Endothelial cell of umbilical vein (primary cell): ENCODE data around the gene PDK2. TPM values are rescaled to one million over a fixed set of nuclear protein-coding genes. Genes with fewer than 3 reads are reported as not detected.

Experiments
- BruUV-seq: library from RNA; stranded (reverse); fragments of 400-500 nt; replicated peaks from 2 replicates; lab custom pipeline; 2021; lab: Mats Ljungman, UMichigan
- CTCF ChIA-PET: fragments of 300-600, 350-600 bp; sonication (Branson Sonifier 250); formaldehyde crosslinking; loops from one replicate; lab custom pipeline; 2021; ENCODE audit warnings: antibody characterized with exemption, inconsistent platforms; lab: Charles Lee
- POLR2A ChIA-PET: fragments of 300-600, 350-600 bp; sonication (Branson Sonifier 250); formaldehyde crosslinking; loops from one replicate; lab custom pipeline; 2021; ENCODE audit warnings: antibody characterized with exemption, inconsistent platforms; lab: Charles Lee
- DNase-seq: peaks from one replicate; pipeline ENCODE4 v3.0.0-alpha.2; 2011; ENCODE audit warnings: low read depth, low spot score
- FAIRE-seq: peaks from 2 replicates; lab custom pipeline; 2011; peaks lifted over from hg19 to GRCh38; lab: Jason Lieb, UNC
- H2AFZ ChIP-seq: 2 replicates; pipeline ENCODE4 v1.6.0; 2012; ENCODE audit warnings: low read depth, low read length, control low read depth, inconsistent platforms
- H3K27ac ChIP-seq: 2 replicates; pipeline ENCODE4 v1.5.1; 2011; ENCODE audit warnings: low read depth, mild to moderate bottlenecking, control low read depth, low read length, moderate library complexity; ENCODE audit not compliant: insufficient read depth
- H3K27me3 ChIP-seq, 2 experiments: 2 replicates each; pipeline versions ENCODE4 v1.6.0 to v1.6.1; 2011; ENCODE audit warnings: low read length in 2 of 2, mixed read lengths in 1 of 2; ENCODE audit not compliant: control insufficient read depth in 2 of 2, insufficient read depth in 2 of 2
- H3K36me3 ChIP-seq, 2 experiments: 2 replicates in 1 of 2; 3 replicates in 1 of 2; pipeline ENCODE4 v1.5.1; 2011; ENCODE audit warnings: low read length in 2 of 2, mild to moderate bottlenecking in 1 of 2, moderate library complexity in 1 of 2; ENCODE audit not compliant: control insufficient read depth in 2 of 2, insufficient read depth in 2 of 2; ENCODE audit errors: extremely low read depth in 1 of 2
- H3K4me1 ChIP-seq: 3 replicates; pipeline ENCODE4 v1.5.1; 2011; ENCODE audit warnings: mild to moderate bottlenecking, low read length; ENCODE audit not compliant: control insufficient read depth, insufficient read depth; ENCODE audit errors: extremely low read depth
- H3K4me2 ChIP-seq: 2 replicates; pipeline ENCODE4 v1.6.1; 2011; ENCODE audit warnings: low read length, control low read depth, mixed read lengths; ENCODE audit not compliant: insufficient read depth
- H3K4me3 ChIP-seq, 3 experiments: fragments of 200-600 bp in 1 of 3; sonication (generic), shearing (Covaris generic) in 1 of 3; replicated peaks in 1 of 3; 2 replicates each; pipeline ENCODE4 v1.5.1; 2011 to 2016; ENCODE audit warnings: control low read depth in 3 of 3, low read length in 3 of 3, mild to moderate bottlenecking in 2 of 3, inconsistent platforms in 1 of 3, low read depth in 1 of 3, moderate library complexity in 1 of 3; ENCODE audit not compliant: insufficient read depth in 1 of 3
- H3K79me2 ChIP-seq: 2 replicates; pipeline ENCODE4 v1.6.0; 2012; ENCODE audit warnings: low read length, inconsistent platforms; ENCODE audit not compliant: control insufficient read depth, insufficient read depth
- H3K9ac ChIP-seq: replicated peaks from 2 replicates; pipeline ENCODE3; 2011; ENCODE audit warnings: low read length, control low read depth; ENCODE audit not compliant: insufficient read depth; ENCODE audit errors: extremely low read depth
- H3K9me1 ChIP-seq: replicated peaks from 3 replicates; pipeline ENCODE4 v1.6.0; 2011; ENCODE audit warnings: mild to moderate bottlenecking, low read length; ENCODE audit not compliant: control insufficient read depth, insufficient read depth; ENCODE audit errors: extremely low read depth
- H3K9me3 ChIP-seq: replicated peaks from 2 replicates; pipeline ENCODE4 v1.5.1; 2012; ENCODE audit warnings: low read length, inconsistent platforms; ENCODE audit not compliant: control insufficient read depth, insufficient read depth
- H4K20me1 ChIP-seq: replicated peaks from 2 replicates; pipeline ENCODE3; 2011; ENCODE audit warnings: mild to moderate bottlenecking, low read length; ENCODE audit not compliant: control insufficient read depth, insufficient read depth; ENCODE audit errors: extremely low read depth
- EZH2 ChIP-seq: IDR thresholded peaks from 2 replicates; pipeline ENCODE4 v1.6.1; 2012; ENCODE audit warnings: borderline replicate concordance, low read depth, mild to moderate bottlenecking, moderate library complexity, low read length, inconsistent platforms; ENCODE audit not compliant: severe bottlenecking
- POLR2A ChIP-seq: IDR thresholded peaks from 2 replicates; pipeline ENCODE4 v1.6.1; 2012; ENCODE audit warnings: low read depth, mild to moderate bottlenecking, control low read depth, low read length
- dilution Hi-C: fragments of 300-500 bp; cut with MboI; formaldehyde crosslinking; loops from one replicate; pipeline ENCODE4 v1.15.0; 2019; ENCODE audit warnings: low sequenced_read_pairs; ENCODE audit not compliant: extremely low pct_ligation_motif_present
- intact Hi-C: fragments of 100-400 bp; cut with micrococcal nuclease; formaldehyde crosslinking; loops from one replicate; pipeline ENCODE4 v1.10.0; 2022
- polyA plus RNA-seq, 4 experiments: library from polyadenylated mRNA; depleted of rRNA in 3 of 4; stranded (reverse) in 3 of 4; unstranded in 1 of 4; fragments of >200 nt; gene quantifications; 2 replicates each; pipeline versions ENCODE4 v1.2.1 to v1.2.3, GENCODE V29; 2011 to 2012; ENCODE audit warnings: missing spikeins in 1 of 4
- total RNA-seq: library from RNA; stranded (reverse); gene quantifications from 2 replicates; pipeline ENCODE4 v1.2.3, GENCODE V29; 2021
- TF ChIP-seq, protein P1 (sequence below): IDR thresholded peaks from 2 replicates; pipeline ENCODE4 v1.6.1; 2011; ENCODE audit not compliant: insufficient read depth, insufficient read length
- TF ChIP-seq, protein P2 (sequence below), 2 donors: IDR thresholded peaks; 1 replicate in 1 of 2; 2 replicates in 1 of 2; pipeline ENCODE4 v1.5.1; 2011; ENCODE audit warnings: low read length in 2 of 2, mild to moderate bottlenecking in 2 of 2, moderate library complexity in 2 of 2, control low read depth in 1 of 2, inconsistent platforms in 1 of 2, low read depth in 1 of 2; ENCODE audit not compliant: insufficient read depth in 1 of 2; ENCODE audit errors: extremely low read depth in 1 of 2

Gene PDK2
- total and polyA plus RNA-seq, 2 donors (not counting 3 experiments of a cell fraction or from before 2014, with no cell fraction given), result 21.3 to 114 TPM

DNA sequence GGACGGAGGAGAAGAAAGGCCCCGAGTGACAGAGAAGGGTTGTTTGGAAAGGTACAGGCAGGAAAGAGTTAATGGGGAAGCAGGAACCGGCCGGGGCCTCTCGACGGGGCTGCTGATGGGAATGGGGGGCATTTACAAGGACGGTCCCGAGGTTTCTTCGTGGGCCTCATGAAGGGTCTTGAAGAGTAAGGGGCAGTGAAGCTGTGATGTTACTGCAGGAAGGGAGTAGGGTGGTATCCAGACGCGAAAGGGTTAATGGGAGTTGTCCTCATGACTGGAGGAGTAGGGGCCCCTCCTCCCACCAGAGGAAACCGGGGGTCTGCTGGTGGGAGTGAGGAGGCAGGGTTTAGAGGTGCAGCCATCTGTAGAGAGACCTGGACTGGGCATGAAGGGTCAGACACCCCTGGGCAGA, 481 bp downstream of the PDK2 start:
- H3K27ac ChIP-seq, result no peak overlapping the region
- H3K27me3 ChIP-seq, result no peaks in the 10 kb centered on the region
- BruUV-seq, result no TSS peak
- dilution Hi-C loops, result no loop called here
- H3K4me2 ChIP-seq, result peak overlapping the region; percentile 70
- intact Hi-C loops, result loop anchor here (1.0 to 2.0 kb wide), 3 partner anchors 33 to 69 kb away; no protein-coding TSS in a partner anchor
- H3K9ac ChIP-seq, result no peak overlapping the region
- no peaks in the 10 kb centered on the region for H3K79me2 ChIP-seq
- H3K9me3 ChIP-seq, result no peaks in the 10 kb centered on the region
- ChIA-PET CTCF (interaction anchor here (2.2 kb wide), 1 partner anchor 56 kb away, joined by 27 read pairs; the partner anchor contains the start of gene PPP1R9B), POLR2A (no interaction called here)
- H3K36me3 ChIP-seq, result peaks cover 0 to 5% of the 10 kb centered on the region in 2 experiments
- FAIRE-seq (no peak), DNase-seq (no peak)
- H3K4me3 ChIP-seq, result peak overlapping the region; percentile 33 to 85 (median 46)
- H3K4me1 ChIP-seq, result peaks cover 10% of the 10 kb centered on the region
- H3K9me1 ChIP-seq, result no peaks in the 10 kb centered on the region
- H2AFZ ChIP-seq, result peak overlapping the region; percentile 94
- no peak for TF ChIP-seq EZH2
- TF ChIP-seq, protein P1, sequence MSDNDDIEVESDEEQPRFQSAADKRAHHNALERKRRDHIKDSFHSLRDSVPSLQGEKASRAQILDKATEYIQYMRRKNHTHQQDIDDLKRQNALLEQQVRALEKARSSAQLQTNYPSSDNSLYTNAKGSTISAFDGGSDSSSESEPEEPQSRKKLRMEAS, result no peak
- no peak for TF ChIP-seq POLR2A
- H4K20me1 ChIP-seq, result no peaks in the 10 kb centered on the region

DNA sequence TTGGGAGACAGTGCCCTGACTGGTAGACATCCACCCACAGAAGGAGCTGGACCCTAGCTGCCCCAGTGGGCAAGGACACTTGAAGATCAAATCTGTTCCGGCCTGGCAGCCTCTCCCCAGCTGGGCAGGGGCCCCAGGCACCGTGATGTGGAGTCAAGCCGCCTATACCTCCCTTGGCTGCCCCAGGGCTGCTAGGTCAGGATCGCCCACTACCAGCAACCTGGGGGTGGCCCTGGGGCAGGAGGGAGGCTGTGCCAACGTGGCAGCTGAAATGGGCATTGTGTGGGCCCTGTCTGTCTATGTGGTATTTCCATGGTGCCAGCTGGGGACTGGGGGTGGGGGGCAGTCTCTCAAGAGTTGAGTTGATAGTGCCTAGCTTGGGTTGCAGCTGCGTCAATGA, 941 bp downstream of the PDK2 start:
- Histone ChIP-seq H3K4me1 (peaks cover 10% of the 10 kb centered on the region), H3K9ac (no peak overlapping the region), H3K27me3 (no peaks in the 10 kb centered on the region), H4K20me1 (no peaks in the 10 kb centered on the region), H3K36me3 (peaks cover 0 to 5% of the 10 kb centered on the region in 2 experiments), H3K79me2 (no peaks in the 10 kb centered on the region), H3K4me3 (peak overlapping the region in 1 of 3 experiments; percentile 85), H3K9me3 (no peaks in the 10 kb centered on the region), H2AFZ (no peak overlapping the region), H3K9me1 (no peaks in the 10 kb centered on the region), H3K4me2 (peak overlapping the region; percentile 70), H3K27ac (no peak overlapping the region)
- FAIRE-seq (no peak), DNase-seq (no peak)
- ChIA-PET CTCF (no interaction called here), POLR2A (no interaction called here)
- BruUV-seq, result no TSS peak
- dilution Hi-C loops, result no loop called here
- intact Hi-C loops, result no loop called here
- TF ChIP-seq, protein P2, sequence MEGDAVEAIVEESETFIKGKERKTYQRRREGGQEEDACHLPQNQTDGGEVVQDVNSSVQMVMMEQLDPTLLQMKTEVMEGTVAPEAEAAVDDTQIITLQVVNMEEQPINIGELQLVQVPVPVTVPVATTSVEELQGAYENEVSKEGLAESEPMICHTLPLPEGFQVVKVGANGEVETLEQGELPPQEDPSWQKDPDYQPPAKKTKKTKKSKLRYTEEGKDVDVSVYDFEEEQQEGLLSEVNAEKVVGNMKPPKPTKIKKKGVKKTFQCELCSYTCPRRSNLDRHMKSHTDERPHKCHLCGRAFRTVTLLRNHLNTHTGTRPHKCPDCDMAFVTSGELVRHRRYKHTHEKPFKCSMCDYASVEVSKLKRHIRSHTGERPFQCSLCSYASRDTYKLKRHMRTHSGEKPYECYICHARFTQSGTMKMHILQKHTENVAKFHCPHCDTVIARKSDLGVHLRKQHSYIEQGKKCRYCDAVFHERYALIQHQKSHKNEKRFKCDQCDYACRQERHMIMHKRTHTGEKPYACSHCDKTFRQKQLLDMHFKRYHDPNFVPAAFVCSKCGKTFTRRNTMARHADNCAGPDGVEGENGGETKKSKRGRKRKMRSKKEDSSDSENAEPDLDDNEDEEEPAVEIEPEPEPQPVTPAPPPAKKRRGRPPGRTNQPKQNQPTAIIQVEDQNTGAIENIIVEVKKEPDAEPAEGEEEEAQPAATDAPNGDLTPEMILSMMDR (IDR thresholded peaks at IDR 0.05; ENCODE audit: extremely low read depth in 1 of 2, insufficient read depth in 1 of 2, low read depth in 1 of 2, low read length in 2 of 2), result no peak
